Measurements from ENCODE around the gene TMEM131L. TPM values are rescaled to one million over a fixed set of nuclear protein-coding genes. Genes with fewer than 3 reads are reported as not detected.

Gene TMEM131L
- polyA plus RNA-seq, 3 donors, result 11.2 to 58.3 (median 26.0) TPM

DNA sequence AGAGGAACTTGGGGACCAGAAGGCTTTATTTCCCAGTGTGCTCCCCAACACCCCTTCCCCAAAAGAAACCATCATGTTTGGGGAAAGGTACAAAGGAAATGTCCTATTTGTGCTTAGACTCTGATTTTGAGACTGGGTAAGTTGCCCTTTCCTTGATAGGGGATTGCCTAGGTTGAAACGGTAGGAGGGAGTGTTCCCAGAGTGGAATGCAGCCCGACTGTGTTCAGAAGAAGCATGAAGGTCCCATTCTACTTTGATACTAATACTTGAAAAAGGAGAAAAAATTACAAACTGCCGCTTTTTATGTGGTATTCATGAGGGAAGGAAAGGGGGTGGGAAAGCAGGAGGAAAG, 32.4 kb upstream of the TMEM131L start:
- DNase-seq, result no peak
- Histone ChIP-seq H3K27me3 (ENCODE audit: control insufficient read depth in 2 of 2, insufficient read depth in 2 of 2, low read length in 2 of 2) (no peaks in the 10 kb centered on the region), H3K79me2 (ENCODE audit: insufficient read depth, low read length) (no peaks in the 10 kb centered on the region), H3K9ac (ENCODE audit: insufficient read depth, low read length, poor library complexity, severe bottlenecking) (peak overlapping the region; percentile 51), H3K4me1 (ENCODE audit: control insufficient read depth in 1 of 2, insufficient read depth in 2 of 2, low read length in 2 of 2) (peaks cover 18 to 29% of the 10 kb centered on the region in 2 donors), H3K36me3 (replicated peaks in 1 of 2; ENCODE audit: control insufficient read depth in 1 of 2, insufficient read depth in 2 of 2, low read length in 2 of 2) (no peaks in the 10 kb centered on the region), H3K4me3 (replicated peaks in 1 of 3; ENCODE audit: low read depth in 2 of 3, low read length in 3 of 3) (peak overlapping the region; percentile 54 to 96 (median 82)), H3K4me2 (replicated peaks; ENCODE audit: extremely low read depth, low read length, poor library complexity, severe bottlenecking) (peak overlapping the region; percentile 80), H3K9me3 (replicated peaks in 1 of 2; ENCODE audit: control insufficient read depth in 1 of 2, insufficient read depth in 1 of 2, low read length in 2 of 2) (no peaks in the 10 kb centered on the region), H4K20me1 (ENCODE audit: insufficient read depth, low read length) (no peaks in the 10 kb centered on the region), H2AFZ (ENCODE audit: insufficient read depth, low read depth, low read length, poor library complexity, severe bottlenecking) (peak overlapping the region; percentile 48), H3K27ac (ENCODE audit: low read depth in 1 of 2, low read length in 2 of 2) (peak overlapping the region; percentile 80 to 85)
- Mint-ChIP-seq H3K4me3 (peak overlapping the region; percentile 90 to 95), H3K27me3 (ENCODE audit: low read depth in 3 of 3) (peaks cover 0 to 5% (median 2%) of the 10 kb centered on the region in 3 donors), H3K9me3 (no peaks in the 10 kb centered on the region), H3K36me3 (no peaks in the 10 kb centered on the region), H3K4me1 (peaks cover 23% of the 10 kb centered on the region), H3K27ac (peak overlapping the region; percentile 91 to 100 (median 97))
- TF ChIP-seq, protein P1, sequence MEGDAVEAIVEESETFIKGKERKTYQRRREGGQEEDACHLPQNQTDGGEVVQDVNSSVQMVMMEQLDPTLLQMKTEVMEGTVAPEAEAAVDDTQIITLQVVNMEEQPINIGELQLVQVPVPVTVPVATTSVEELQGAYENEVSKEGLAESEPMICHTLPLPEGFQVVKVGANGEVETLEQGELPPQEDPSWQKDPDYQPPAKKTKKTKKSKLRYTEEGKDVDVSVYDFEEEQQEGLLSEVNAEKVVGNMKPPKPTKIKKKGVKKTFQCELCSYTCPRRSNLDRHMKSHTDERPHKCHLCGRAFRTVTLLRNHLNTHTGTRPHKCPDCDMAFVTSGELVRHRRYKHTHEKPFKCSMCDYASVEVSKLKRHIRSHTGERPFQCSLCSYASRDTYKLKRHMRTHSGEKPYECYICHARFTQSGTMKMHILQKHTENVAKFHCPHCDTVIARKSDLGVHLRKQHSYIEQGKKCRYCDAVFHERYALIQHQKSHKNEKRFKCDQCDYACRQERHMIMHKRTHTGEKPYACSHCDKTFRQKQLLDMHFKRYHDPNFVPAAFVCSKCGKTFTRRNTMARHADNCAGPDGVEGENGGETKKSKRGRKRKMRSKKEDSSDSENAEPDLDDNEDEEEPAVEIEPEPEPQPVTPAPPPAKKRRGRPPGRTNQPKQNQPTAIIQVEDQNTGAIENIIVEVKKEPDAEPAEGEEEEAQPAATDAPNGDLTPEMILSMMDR (IDR thresholded peaks at IDR 0.05), result no peak
- WGBS (ENCODE audit: insufficient coverage), result no CpG with 5 or more reads among the region's 3 CpGs
- intact Hi-C loops (cut with micrococcal nuclease), result loop anchor here (5.0 to 10.0 kb wide), 4 partner anchors 34 to 144 kb away; partner anchors contain the start of gene TMEM131L (in 1 of the 2)

DNA sequence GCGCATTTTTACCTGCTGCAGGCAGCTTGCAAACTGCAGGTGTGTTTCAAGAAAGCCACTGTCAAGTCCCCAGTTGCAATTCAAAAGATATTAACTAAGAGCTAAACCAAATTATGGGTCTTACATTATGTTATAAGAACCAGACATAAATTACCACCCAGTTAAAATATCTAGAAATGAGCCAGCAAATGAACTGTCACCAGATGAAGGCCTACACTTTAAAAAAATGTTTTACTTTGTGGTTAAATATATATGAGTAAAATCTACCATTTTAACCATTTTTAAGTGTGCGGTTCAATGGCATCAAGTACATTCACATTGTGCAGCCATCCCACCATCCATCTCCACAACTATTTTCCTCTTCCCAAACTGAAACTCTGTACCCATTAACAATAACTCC, 32.0 kb upstream of the TMEM131L start:
- Histone ChIP-seq H3K4me1 (ENCODE audit: control insufficient read depth in 1 of 2, insufficient read depth in 2 of 2, low read length in 2 of 2) (peaks cover 23 to 34% of the 10 kb centered on the region in 2 donors), H2AFZ (ENCODE audit: insufficient read depth, low read depth, low read length, poor library complexity, severe bottlenecking) (peak overlapping the region; percentile 48), H4K20me1 (ENCODE audit: insufficient read depth, low read length) (no peaks in the 10 kb centered on the region), H3K27me3 (ENCODE audit: control insufficient read depth in 2 of 2, insufficient read depth in 2 of 2, low read length in 2 of 2) (no peaks in the 10 kb centered on the region), H3K36me3 (replicated peaks in 1 of 2; ENCODE audit: control insufficient read depth in 1 of 2, insufficient read depth in 2 of 2, low read length in 2 of 2) (no peaks in the 10 kb centered on the region), H3K27ac (ENCODE audit: low read depth in 1 of 2, low read length in 2 of 2) (peak overlapping the region in 1 of 2 donors; percentile 85), H3K9ac (ENCODE audit: insufficient read depth, low read length, poor library complexity, severe bottlenecking) (no peak overlapping the region), H3K4me2 (replicated peaks; ENCODE audit: extremely low read depth, low read length, poor library complexity, severe bottlenecking) (peak overlapping the region; percentile 80), H3K9me3 (replicated peaks in 1 of 2; ENCODE audit: control insufficient read depth in 1 of 2, insufficient read depth in 1 of 2, low read length in 2 of 2) (no peaks in the 10 kb centered on the region), H3K4me3 (replicated peaks in 1 of 3; ENCODE audit: low read depth in 2 of 3, low read length in 3 of 3) (peak overlapping the region in 1 of 3 experiments; percentile 82), H3K79me2 (ENCODE audit: insufficient read depth, low read length) (no peaks in the 10 kb centered on the region)
- Mint-ChIP-seq H3K9me3 (no peaks in the 10 kb centered on the region), H3K4me1 (peaks cover 27% of the 10 kb centered on the region), H3K4me3 (peak overlapping the region in 1 of 2 donors; percentile 95), H3K27me3 (ENCODE audit: low read depth in 3 of 3) (peaks cover 0 to 5% (median 2%) of the 10 kb centered on the region in 3 donors), H3K36me3 (no peaks in the 10 kb centered on the region), H3K27ac (peak overlapping the region in 4 of 7 donors; percentile 91 to 100 (median 98))
- intact Hi-C loops (cut with micrococcal nuclease), result loop anchor here (5.0 to 10.0 kb wide), 4 partner anchors 33 to 143 kb away; partner anchors contain the start of gene TMEM131L (in 1 of the 2)
- 60% methylated on average over 1 of the region's 2 CpGs for WGBS (ENCODE audit: insufficient coverage)
- TF ChIP-seq, protein P1 (IDR thresholded peaks at IDR 0.05), result no peak
- DNase-seq, result no peak

Data from CD14-positive monocyte (primary cell).